Left lung (tissue), 10 donors: Measurements from ENCODE around the gene METTL22. TPM values are rescaled to one million over a fixed set of nuclear protein-coding genes. Genes with fewer than 3 reads are reported as not detected.

Source experiments
- ATAC-seq: fragments of 200-7000 bp; cut with Tn5 transposase; one replicate; pipeline ENCODE4 v1.9.1; 2020; ENCODE audit warnings: moderate library complexity
- DNase-seq, 4 donors: peaks; one replicate each; pipeline ENCODE4 v3.0.0-alpha.2; 2013 to 2020
- H3K27ac ChIP-seq, 2 donors: fragments of 200-600 bp; sonication (generic) in 1 of 2; one replicate each; pipeline versions ENCODE4 v1.5.0 to v1.8.0; 2020 to 2021
- H3K27me3 ChIP-seq, 2 donors: fragments of 200-600 bp; sonication (generic) in 1 of 2; one replicate each; pipeline versions ENCODE4 v1.5.0 to v1.8.0; 2020 to 2021
- H3K36me3 ChIP-seq, 2 donors: fragments of 200-600 bp; sonication (generic) in 1 of 2; one replicate each; pipeline versions ENCODE4 v1.5.0 to v1.8.0; 2020 to 2021
- H3K4me1 ChIP-seq, 2 donors: fragments of 200-600 bp; one replicate each; pipeline ENCODE4 v1.8.0; 2021
- H3K4me3 ChIP-seq, 2 donors: fragments of 200-600 bp; sonication (generic) in 1 of 2; one replicate each; pipeline versions ENCODE4 v1.5.0 to v1.8.0; 2020 to 2021; ENCODE audit warnings: mild to moderate bottlenecking in 1 of 2
- H3K9me3 ChIP-seq, 2 donors: fragments of 200-600 bp; sonication (generic) in 1 of 2; one replicate each; pipeline versions ENCODE4 v1.5.0 to v1.8.0; 2020 to 2021
- intact Hi-C, 2 donors: fragments of 100-400 bp; cut with DNase I; formaldehyde crosslinking; loops; one replicate each; pipeline versions ENCODE4 v1.11.2 to v1.14.2; 2022
- polyA plus RNA-seq, 6 donors: library from polyadenylated mRNA; unstranded; fragments of 120-200 nt; gene quantifications; one replicate each; pipeline ENCODE4 v1.2.1, GENCODE V29; 2013; ENCODE audit not compliant: insufficient read length in 6 of 6
- total RNA-seq, 2 donors: library from RNA; stranded (reverse); fragmentation: NEBNext Ultra II Directional; extraction: Animal tissue kit (Norgen Biotek cat#: 25700); gene quantifications; one replicate each; pipeline ENCODE4 v1.2.1, GENCODE V29; 2021
- TF ChIP-seq, protein P1 (sequence below), 2 donors: fragments of 200-600 bp; sonication (generic) in 1 of 2; IDR thresholded peaks; one replicate each; pipeline versions ENCODE4 v1.5.0 to v1.8.0; 2021; ENCODE audit warnings: antibody characterized with exemption in 2 of 2
- donor health status: DM: no; HTN: yes; CAD: no.
- donor health status: DM: no; HTN: no; CAD: no.

Gene METTL22
- total and polyA plus RNA-seq, 8 donors = 25.9 to 43.5 (median 29.4) TPM

DNA sequence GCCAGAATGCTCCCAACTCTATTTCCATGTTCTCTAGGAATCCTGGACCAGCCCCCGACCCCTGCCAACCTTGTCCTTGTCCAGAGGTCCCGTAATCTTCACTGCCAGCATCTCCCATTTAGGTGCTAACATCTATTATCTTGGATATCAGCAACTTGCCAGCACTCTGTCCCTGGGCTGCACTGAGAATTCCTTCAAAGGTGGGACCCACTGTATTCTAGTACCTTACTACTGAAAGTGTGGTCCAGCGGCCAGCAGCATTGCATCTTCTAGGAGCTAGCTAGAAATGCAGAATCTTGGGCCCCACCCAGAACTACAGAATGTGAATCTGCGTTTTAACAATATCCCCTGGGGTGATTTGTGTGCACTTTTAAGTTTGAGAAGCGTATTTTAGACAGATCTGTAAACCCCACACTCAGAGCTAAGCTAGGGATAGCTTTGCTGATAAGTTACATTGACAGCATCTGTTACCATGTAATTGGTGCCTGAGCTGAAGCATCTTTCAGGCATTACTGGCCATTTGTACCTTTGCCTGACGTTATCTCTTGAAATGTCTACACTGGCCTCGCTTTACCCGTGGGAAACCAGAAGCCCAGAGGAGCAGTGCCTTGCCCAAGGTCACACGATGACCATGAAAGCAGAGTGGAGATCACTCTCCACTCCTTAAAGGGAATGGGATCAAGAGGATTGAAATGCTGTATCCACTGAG is 61.2 kb downstream of the METTL22 start:
- no peaks in the 10 kb centered on the region for H3K4me1 ChIP-seq
- H3K36me3 ChIP-seq = no peaks in the 10 kb centered on the region
- no peaks in the 10 kb centered on the region for H3K9me3 ChIP-seq
- H3K27ac ChIP-seq = no peak overlapping the region
- DNase-seq (no peak), ATAC-seq (no peak)
- no peak overlapping the region for H3K4me3 ChIP-seq
- H3K27me3 ChIP-seq = no peaks in the 10 kb centered on the region
- TF ChIP-seq, protein P1, sequence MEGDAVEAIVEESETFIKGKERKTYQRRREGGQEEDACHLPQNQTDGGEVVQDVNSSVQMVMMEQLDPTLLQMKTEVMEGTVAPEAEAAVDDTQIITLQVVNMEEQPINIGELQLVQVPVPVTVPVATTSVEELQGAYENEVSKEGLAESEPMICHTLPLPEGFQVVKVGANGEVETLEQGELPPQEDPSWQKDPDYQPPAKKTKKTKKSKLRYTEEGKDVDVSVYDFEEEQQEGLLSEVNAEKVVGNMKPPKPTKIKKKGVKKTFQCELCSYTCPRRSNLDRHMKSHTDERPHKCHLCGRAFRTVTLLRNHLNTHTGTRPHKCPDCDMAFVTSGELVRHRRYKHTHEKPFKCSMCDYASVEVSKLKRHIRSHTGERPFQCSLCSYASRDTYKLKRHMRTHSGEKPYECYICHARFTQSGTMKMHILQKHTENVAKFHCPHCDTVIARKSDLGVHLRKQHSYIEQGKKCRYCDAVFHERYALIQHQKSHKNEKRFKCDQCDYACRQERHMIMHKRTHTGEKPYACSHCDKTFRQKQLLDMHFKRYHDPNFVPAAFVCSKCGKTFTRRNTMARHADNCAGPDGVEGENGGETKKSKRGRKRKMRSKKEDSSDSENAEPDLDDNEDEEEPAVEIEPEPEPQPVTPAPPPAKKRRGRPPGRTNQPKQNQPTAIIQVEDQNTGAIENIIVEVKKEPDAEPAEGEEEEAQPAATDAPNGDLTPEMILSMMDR (IDR thresholded peaks at IDR 0.05) = no peak
- intact Hi-C loops = no loop called here

DNA sequence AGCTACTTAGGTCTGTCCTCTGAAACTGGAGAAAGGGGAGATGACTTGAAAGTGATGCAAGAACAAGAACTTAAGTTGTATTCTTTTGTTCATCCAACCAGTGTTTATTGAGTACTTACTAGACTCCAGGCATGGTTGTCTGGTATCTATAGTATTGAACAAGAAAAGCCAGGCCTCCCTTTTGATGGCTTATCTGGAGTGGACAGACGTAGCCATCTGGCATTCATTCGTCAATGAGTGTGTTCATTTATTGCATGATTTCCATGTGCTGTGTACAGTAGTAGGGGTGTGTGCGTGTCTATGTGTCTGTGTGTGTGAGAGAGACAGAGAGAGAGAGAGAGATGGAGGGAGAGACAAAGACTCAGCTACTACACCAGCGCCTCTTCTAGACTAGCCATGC is 62.1 kb downstream of the METTL22 start:
- Histone ChIP-seq H3K4me1 (no peaks in the 10 kb centered on the region), H3K9me3 (no peaks in the 10 kb centered on the region), H3K27ac (no peak overlapping the region), H3K36me3 (no peaks in the 10 kb centered on the region), H3K4me3 (no peak overlapping the region), H3K27me3 (no peaks in the 10 kb centered on the region)
- TF ChIP-seq, protein P1 (IDR thresholded peaks at IDR 0.05) = no peak
- no peak for ATAC-seq
- intact Hi-C loops = no loop called here
- no peak for DNase-seq

DNA sequence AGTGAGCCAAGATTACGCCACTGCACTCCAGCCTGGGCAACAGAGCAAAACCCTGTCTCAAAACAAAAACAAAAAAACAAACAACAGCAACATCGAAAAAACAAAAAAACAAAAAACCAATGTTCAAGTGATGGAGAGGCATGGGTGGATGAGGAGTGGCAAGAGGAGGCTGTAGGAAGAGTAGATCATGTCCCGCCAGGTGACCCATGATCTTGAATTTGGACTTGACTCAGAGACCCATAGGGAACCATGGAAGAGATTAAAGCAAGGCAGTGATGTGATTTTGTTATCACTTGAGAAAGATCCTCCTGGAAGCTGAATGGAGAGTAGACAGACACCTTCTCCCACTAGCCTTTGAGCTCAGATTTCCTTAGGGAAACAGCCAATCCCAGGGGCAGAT is 64.1 kb downstream of the METTL22 start:
- TF ChIP-seq, protein P1 (IDR thresholded peaks at IDR 0.05) = no peak
- H3K36me3 ChIP-seq = no peaks in the 10 kb centered on the region
- no peak for ATAC-seq
- peaks cover 0 to 13% of the 10 kb centered on the region in 2 donors for H3K9me3 ChIP-seq
- no peaks in the 10 kb centered on the region for H3K4me1 ChIP-seq
- intact Hi-C loops = no loop called here
- no peak overlapping the region for H3K4me3 ChIP-seq
- H3K27me3 ChIP-seq = no peaks in the 10 kb centered on the region
- H3K27ac ChIP-seq = no peak overlapping the region
- DNase-seq = no peak

DNA sequence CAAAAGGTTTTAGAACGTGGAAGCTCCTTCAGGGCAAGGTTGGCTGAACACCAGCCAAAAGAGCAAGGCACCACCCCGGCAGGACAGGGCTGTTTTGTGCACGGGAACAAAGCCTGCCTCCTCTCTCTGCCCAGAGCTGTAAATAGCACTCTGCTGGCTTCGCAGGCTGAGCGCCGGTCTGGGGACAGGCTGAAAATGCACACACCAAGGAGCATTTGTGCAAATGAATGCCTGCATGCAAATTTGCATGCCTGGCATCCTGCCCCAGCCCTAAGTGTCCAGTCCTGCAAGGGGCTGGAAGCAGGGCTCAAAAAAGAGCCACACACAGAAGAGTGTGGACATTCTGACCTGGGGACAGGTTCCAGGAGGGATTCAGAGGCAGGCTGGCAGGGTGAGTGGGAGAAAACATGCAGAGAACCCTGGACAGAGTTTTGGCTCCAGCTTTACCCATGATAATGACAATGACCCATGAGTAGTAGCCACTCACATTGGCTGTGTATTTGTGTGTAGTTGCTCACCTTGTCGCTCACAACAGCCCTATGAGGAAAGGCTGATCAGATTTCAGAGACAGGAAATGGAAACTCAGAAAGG is 64.6 kb downstream of the METTL22 start:
- Histone ChIP-seq H3K4me3 (no peak overlapping the region), H3K27me3 (no peaks in the 10 kb centered on the region), H3K9me3 (peaks cover 0 to 13% of the 10 kb centered on the region in 2 donors), H3K36me3 (no peaks in the 10 kb centered on the region), H3K4me1 (no peaks in the 10 kb centered on the region), H3K27ac (no peak overlapping the region)
- TF ChIP-seq, protein P1 (IDR thresholded peaks at IDR 0.05) = no peak
- DNase-seq (no peak), ATAC-seq (no peak)
- intact Hi-C loops = no loop called here

DNA sequence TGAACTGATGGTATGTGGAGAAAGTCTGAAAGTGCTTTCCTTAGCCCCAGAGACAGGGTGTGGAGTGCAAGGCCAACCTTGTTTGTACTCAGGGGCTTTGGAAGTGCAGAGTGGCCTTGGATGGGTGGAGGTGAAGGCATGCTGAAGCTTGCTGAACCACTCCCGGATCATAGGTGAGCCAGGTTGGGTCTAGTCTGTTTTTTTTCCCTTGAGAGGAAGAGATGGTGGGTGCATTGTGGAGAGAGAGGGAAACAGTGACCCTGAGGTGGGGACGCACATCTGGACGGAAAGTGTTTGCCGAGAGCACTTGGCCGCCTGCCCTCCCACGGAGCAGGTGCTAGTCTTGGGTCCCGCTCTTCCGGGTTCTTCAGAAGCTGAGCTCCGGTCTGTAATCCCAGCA is 65.4 kb downstream of the METTL22 start:
- TF ChIP-seq, protein P1 (IDR thresholded peaks at IDR 0.05) = no peak
- Histone ChIP-seq H3K27ac (no peak overlapping the region), H3K4me1 (no peaks in the 10 kb centered on the region), H3K9me3 (peaks cover 0 to 13% of the 10 kb centered on the region in 2 donors), H3K4me3 (no peak overlapping the region), H3K27me3 (no peaks in the 10 kb centered on the region), H3K36me3 (no peaks in the 10 kb centered on the region)
- DNase-seq (no peak), ATAC-seq (no peak)
- intact Hi-C loops = no loop called here
